Measurements from ENCODE around the gene TRIP12. TPM values are rescaled to one million over a fixed set of nuclear protein-coding genes. Genes with fewer than 3 reads are reported as not detected.

TRIP12 gene
- total RNA-seq, 2 experiments from 2014 or later: 208 to 212 TPM

DNA sequence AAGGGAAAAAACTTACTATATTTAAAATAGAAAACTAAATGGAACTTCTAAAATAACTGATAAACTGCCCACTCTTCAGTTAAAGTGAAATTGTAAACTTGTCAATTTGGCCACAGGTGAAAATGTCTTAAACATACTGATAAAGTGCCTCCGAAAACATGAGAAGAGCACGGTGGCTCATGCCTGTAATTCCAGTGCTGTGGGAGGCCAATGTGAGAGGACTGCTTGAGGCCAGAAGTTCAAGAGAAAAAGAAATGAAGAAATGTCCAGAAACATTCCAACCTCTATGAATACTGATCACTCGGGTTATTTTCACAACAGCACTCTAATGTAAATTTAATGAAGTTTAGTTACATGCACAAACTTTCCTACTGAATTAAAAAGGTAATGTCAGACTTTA lies 144.1 kb downstream of the TRIP12 start:
- H3K4me3 Mint-ChIP-seq: no peak overlapping the region
- no peak overlapping the region for H3K27ac Mint-ChIP-seq
- intact Hi-C loops (cut with micrococcal nuclease): no loop called here
- no peaks in the 10 kb centered on the region for H3K27me3 Mint-ChIP-seq
- ChIA-PET CTCF (no interaction called here), POLR2A (interaction anchor here (0.6 kb wide), 1 partner anchor 95 kb away, joined by 3 read pairs; no protein-coding TSS in a partner anchor)
- H3K4me1 Mint-ChIP-seq (ENCODE audit: low read depth): peaks cover 20% of the 10 kb centered on the region
- TF ChIP-seq, protein P1, sequence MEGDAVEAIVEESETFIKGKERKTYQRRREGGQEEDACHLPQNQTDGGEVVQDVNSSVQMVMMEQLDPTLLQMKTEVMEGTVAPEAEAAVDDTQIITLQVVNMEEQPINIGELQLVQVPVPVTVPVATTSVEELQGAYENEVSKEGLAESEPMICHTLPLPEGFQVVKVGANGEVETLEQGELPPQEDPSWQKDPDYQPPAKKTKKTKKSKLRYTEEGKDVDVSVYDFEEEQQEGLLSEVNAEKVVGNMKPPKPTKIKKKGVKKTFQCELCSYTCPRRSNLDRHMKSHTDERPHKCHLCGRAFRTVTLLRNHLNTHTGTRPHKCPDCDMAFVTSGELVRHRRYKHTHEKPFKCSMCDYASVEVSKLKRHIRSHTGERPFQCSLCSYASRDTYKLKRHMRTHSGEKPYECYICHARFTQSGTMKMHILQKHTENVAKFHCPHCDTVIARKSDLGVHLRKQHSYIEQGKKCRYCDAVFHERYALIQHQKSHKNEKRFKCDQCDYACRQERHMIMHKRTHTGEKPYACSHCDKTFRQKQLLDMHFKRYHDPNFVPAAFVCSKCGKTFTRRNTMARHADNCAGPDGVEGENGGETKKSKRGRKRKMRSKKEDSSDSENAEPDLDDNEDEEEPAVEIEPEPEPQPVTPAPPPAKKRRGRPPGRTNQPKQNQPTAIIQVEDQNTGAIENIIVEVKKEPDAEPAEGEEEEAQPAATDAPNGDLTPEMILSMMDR (IDR thresholded peaks at IDR 0.05): no peak
- DNase-seq (no peak), ATAC-seq (no peak)
- peaks cover 44% of the 10 kb centered on the region for H3K36me3 Mint-ChIP-seq (ENCODE audit: low read depth)
- no peaks in the 10 kb centered on the region for H3K9me3 Mint-ChIP-seq

DNA sequence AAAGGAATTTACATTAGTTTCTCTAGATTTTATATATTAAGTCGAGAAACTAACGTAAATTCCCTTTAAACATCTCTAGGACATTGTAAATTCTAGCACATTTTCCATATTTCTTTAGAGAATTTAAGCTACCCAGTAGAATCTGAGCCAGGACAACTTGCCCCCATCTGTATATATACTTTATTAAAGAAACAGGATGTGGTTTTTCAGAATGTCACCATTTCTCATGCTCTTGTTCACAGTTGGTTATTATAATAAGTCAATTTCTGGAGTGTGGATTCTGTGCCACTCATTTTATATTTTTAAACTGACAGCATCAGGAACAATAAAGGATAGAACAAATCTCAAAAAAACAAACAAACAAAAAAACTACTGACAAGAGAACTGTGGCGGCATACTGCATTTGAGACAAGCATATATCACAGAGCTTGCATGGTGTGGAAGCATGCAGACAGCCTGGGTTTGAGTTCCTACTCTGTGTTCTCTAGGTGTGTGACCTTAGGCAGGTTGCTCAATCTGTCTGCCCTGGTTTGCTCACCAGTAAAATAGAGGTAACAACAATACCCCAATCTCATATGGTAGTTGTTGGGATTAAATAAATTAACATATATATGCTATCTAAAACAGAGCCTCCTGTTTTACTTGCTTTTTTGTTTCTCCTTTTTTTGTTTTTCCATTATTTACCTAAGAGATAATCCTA lies 146.0 kb downstream of the TRIP12 start:
- peak overlapping the region; percentile 67 for H3K27ac Mint-ChIP-seq
- ChIA-PET CTCF (interaction anchor here (1.3 kb wide), 1 partner anchor 291 kb away, joined by 3 read pairs; no protein-coding TSS in a partner anchor), POLR2A (no interaction called here)
- peaks cover 15% of the 10 kb centered on the region for H3K4me1 Mint-ChIP-seq (ENCODE audit: low read depth)
- H3K27me3 Mint-ChIP-seq: no peaks in the 10 kb centered on the region
- no peak for DNase-seq
- intact Hi-C loops (cut with micrococcal nuclease): no loop called here
- H3K4me3 Mint-ChIP-seq: no peak overlapping the region
- no peaks in the 10 kb centered on the region for H3K9me3 Mint-ChIP-seq
- H3K36me3 Mint-ChIP-seq (ENCODE audit: low read depth): peaks cover 50% of the 10 kb centered on the region
- ATAC-seq: no peak
- TF ChIP-seq, protein P1 (IDR thresholded peaks at IDR 0.05): no peak

DNA sequence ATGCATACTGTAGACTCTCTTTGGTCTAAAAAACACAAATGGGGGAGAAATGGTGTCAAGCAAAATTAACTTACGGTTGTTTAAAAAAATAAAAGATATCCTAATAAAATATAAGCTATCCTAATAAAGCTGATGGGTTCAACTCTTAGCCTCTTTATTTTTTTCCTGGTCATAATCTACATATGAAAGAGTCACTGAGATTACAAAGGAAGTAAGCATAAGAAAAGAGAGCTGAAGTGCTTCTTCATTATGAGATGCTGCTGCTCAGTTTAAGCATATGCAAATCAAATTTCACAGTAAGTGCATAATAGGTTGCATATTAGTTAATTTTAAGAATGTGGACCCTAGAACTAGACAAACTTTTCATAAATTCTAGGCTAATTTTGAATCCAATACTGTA lies 147.6 kb downstream of the TRIP12 start:
- CTCF ChIA-PET: no interaction called here
- ATAC-seq (no peak), DNase-seq (no peak)
- Mint-ChIP-seq H3K36me3 (ENCODE audit: low read depth) (peaks cover 46% of the 10 kb centered on the region), H3K27me3 (no peaks in the 10 kb centered on the region), H3K4me1 (ENCODE audit: low read depth) (peaks cover 14% of the 10 kb centered on the region), H3K27ac (no peak overlapping the region), H3K4me3 (no peak overlapping the region), H3K9me3 (no peaks in the 10 kb centered on the region)
- POLR2A ChIA-PET: no interaction called here
- TF ChIP-seq, protein P1 (IDR thresholded peaks at IDR 0.05): no peak
- intact Hi-C loops (cut with micrococcal nuclease): no loop called here

DNA sequence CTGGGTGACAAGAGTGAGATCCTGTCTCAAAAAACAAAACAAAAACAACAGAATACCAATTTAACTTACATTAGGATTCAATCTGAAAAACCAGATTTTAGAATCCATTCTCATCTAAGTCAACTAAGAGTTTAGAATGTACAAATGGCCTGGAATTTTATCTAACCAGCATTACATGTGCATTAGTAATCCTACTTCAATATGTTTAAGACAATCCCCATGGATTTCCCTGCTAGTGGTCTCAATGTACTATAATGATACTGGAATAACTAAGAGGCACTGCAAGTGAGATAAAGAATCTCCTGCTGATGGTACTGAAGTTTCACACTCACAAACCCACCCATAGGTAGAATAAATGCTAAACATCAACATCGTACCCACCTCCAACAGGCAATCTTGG lies 153.6 kb downstream of the TRIP12 start:
- H3K36me3 Mint-ChIP-seq (ENCODE audit: low read depth): peaks cover 47% of the 10 kb centered on the region
- no peak for ATAC-seq
- intact Hi-C loops (cut with micrococcal nuclease): no loop called here

DNA sequence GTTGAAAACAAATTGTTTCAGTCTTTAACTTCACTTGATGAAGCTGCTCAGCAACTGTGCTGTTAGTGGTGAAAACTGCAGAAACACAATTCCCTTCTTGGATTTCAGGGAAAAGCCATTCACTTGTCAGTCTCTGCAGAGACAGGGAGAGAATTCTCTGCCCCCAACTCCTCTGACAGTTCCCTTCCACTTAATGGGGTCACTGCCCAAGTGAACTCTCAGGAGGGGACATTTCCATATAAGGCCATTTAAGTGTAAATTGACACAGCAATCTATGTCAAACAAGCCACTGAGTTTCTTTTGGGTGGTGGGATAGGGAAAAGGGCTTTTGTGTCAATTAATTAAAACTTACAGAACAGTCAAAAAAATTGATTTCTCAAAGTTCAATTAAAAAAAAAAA lies 156.1 kb downstream of the TRIP12 start:
- intact Hi-C loops (cut with micrococcal nuclease): no loop called here
- CTCF ChIA-PET: interaction anchor here (2.3 kb wide), 1 partner anchor 15 kb away, joined by 7 read pairs; no protein-coding TSS in a partner anchor
- ATAC-seq (no peak), DNase-seq (no peak)
- TF ChIP-seq, protein P1 (IDR thresholded peaks at IDR 0.05): no peak
- no peaks in the 10 kb centered on the region for H3K9me3 Mint-ChIP-seq
- POLR2A ChIA-PET: no interaction called here
- peaks cover 40% of the 10 kb centered on the region for H3K36me3 Mint-ChIP-seq (ENCODE audit: low read depth)
- no peaks in the 10 kb centered on the region for H3K27me3 Mint-ChIP-seq
- no peaks in the 10 kb centered on the region for H3K4me1 Mint-ChIP-seq (ENCODE audit: low read depth)
- H3K4me3 Mint-ChIP-seq: no peak overlapping the region
- no peak overlapping the region for H3K27ac Mint-ChIP-seq

More for the DNA sequence above, 153.6 kb downstream of the TRIP12 start:
- no peaks in the 10 kb centered on the region for H3K27me3 Mint-ChIP-seq
- ChIA-PET POLR2A (no interaction called here), CTCF (no interaction called here)
- no peaks in the 10 kb centered on the region for H3K9me3 Mint-ChIP-seq
- TF ChIP-seq, protein P1 (IDR thresholded peaks at IDR 0.05): no peak
- DNase-seq: no peak
- no peak overlapping the region for H3K27ac Mint-ChIP-seq
- no peak overlapping the region for H3K4me3 Mint-ChIP-seq
- no peaks in the 10 kb centered on the region for H3K4me1 Mint-ChIP-seq (ENCODE audit: low read depth)

Data from activated CD8-positive, alpha-beta T cell treated with anti-CD3 and anti-CD28 coated beads for 36 hours (primary cell).